Cardiac fibroblast (primary cell): ENCODE results near the gene ATXN3L.

Experiments used
- DNase-seq, 2 donors: peaks; one replicate each; pipeline versions ENCODE4 v3.0.0 to v3.0.0-alpha.2; 2010; ENCODE audit warnings: low read depth in 2 of 2
- H3K4me3 ChIP-seq, 2 donors: replicated peaks in 1 of 2; 1 replicate in 1 of 2; 2 replicates in 1 of 2; pipeline ENCODE4 v1.5.1; 2011; ENCODE audit warnings: low read depth in 2 of 2, low read length in 2 of 2, mild to moderate bottlenecking in 2 of 2, moderate library complexity in 1 of 2
- CTCF ChIP-seq: IDR thresholded peaks from one replicate; pipeline ENCODE4 v1.5.1; 2011; ENCODE audit warnings: low read depth, mild to moderate bottlenecking, low read length, inconsistent platforms

Gene ATXN3L

GRCh38 chrX:13285229-13285628 is 34.6 kb downstream of the ATXN3L start:
- DNase-seq: no peak
- H3K4me3 ChIP-seq: no peak overlapping the region
- no peak for TF ChIP-seq CTCF

GRCh38 chrX:13284570-13284969 is 35.3 kb downstream of the ATXN3L start:
- TF ChIP-seq CTCF: no peak
- DNase-seq: no peak

GRCh38 chrX:13283950-13284546 is 35.8 kb downstream of the ATXN3L start:
- no peak overlapping the region for H3K4me3 ChIP-seq
- no peak for TF ChIP-seq CTCF
- DNase-seq: peak; percentile 48 to 67

More at GRCh38 chrX:13284570-13284969, 35.3 kb downstream of the ATXN3L start:
- no peak overlapping the region for H3K4me3 ChIP-seq

GRCh38 chrX:13283512-13283911 is 36.3 kb downstream of the ATXN3L start:
- peak; percentile 24 to 43 for DNase-seq
- TF ChIP-seq CTCF: no peak
- no peak overlapping the region for H3K4me3 ChIP-seq

GRCh38 chrX:13281289-13281688 is 38.6 kb downstream of the ATXN3L start:
- H3K4me3 ChIP-seq: no peak overlapping the region
- no peak for DNase-seq
- no peak for TF ChIP-seq CTCF

- H3K4me3 ChIP-seq: no peak overlapping the region
- DNase-seq: no peak
- TF ChIP-seq CTCF: no peak
These were observed 40.4 kb downstream of the ATXN3L start for GRCh38 chrX:13279279-13280018.

GRCh38 chrX:13277539-13277938 is 42.3 kb downstream of the ATXN3L start:
- DNase-seq: no peak
- no peak overlapping the region for H3K4me3 ChIP-seq
- no peak for TF ChIP-seq CTCF
